Measurements from ENCODE around the gene DHRS3.
"Not testable (repeated sequence)": the region's sequence is repeated elsewhere in the genome, so short reads cannot be mapped to it uniquely, and the experiment has no call there.

Gene DHRS3

GRCh38 chr1:12568009-12568767 is 49.8 kb downstream of the DHRS3 start:
- DNase-seq (ENCODE audit: low read depth) = no peak
- no peak overlapping the region for H3K4me3 ChIP-seq (ENCODE audit: low read depth, low read length)
- no peak for TF ChIP-seq CTCF (IDR thresholded peaks at IDR 0.05; ENCODE audit: control insufficient read depth, extremely low read depth, insufficient read depth)

GRCh38 chr1:12567288-12567819 is 50.7 kb downstream of the DHRS3 start:
- no peak overlapping the region for H3K4me3 ChIP-seq (ENCODE audit: low read depth, low read length)
- TF ChIP-seq CTCF (IDR thresholded peaks at IDR 0.05; ENCODE audit: control insufficient read depth, extremely low read depth, insufficient read depth) = no peak
- no peak for DNase-seq (ENCODE audit: low read depth)

- TF ChIP-seq CTCF (IDR thresholded peaks at IDR 0.05; ENCODE audit: control insufficient read depth, extremely low read depth, insufficient read depth) = no peak
- no peak for DNase-seq (ENCODE audit: low read depth)
- H3K4me3 ChIP-seq (ENCODE audit: low read depth, low read length) = no peak overlapping the region
Measured at GRCh38 chr1:12566484-12567287, 51.3 kb downstream of the DHRS3 start.

- TF ChIP-seq CTCF (IDR thresholded peaks at IDR 0.05; ENCODE audit: control insufficient read depth, extremely low read depth, insufficient read depth) = no peak
- H3K4me3 ChIP-seq (ENCODE audit: low read depth, low read length) = no peak overlapping the region
- DNase-seq (ENCODE audit: low read depth) = no peak
Measured at GRCh38 chr1:12565966-12566352, 52.1 kb downstream of the DHRS3 start.

GRCh38 chr1:12565094-12565965 is 52.7 kb downstream of the DHRS3 start:
- TF ChIP-seq CTCF (IDR thresholded peaks at IDR 0.05; ENCODE audit: control insufficient read depth, extremely low read depth, insufficient read depth) = no peak
- H3K4me3 ChIP-seq (ENCODE audit: low read depth, low read length) = no peak overlapping the region
- DNase-seq (ENCODE audit: low read depth) = no peak

GRCh38 chr1:12564251-12564650 is 53.8 kb downstream of the DHRS3 start:
- H3K4me3 ChIP-seq (ENCODE audit: low read depth, low read length) = not testable (repeated sequence)

More at GRCh38 chr1:12564251-12564650, 53.8 kb downstream of the DHRS3 start:
- not testable (repeated sequence) for DNase-seq (ENCODE audit: low read depth)
